Umbilical cord (tissue), 2 donors: ENCODE data around the gene CMTM5. TPM values are rescaled to one million over a fixed set of nuclear protein-coding genes. Genes with fewer than 3 reads are reported as not detected.
A peak's percentile ranks its signal among the peaks of the same experiment; 100 is the strongest.
"Not testable (repeated sequence)": the region's sequence is repeated elsewhere in the genome, so short reads cannot be mapped to it uniquely, and the experiment has no call there.

ENCODE experiments used
- DNase-seq: peaks from one replicate; pipeline ENCODE4 v3.0.0-alpha.2; 2015; ENCODE audit warnings: low spot score
- total RNA-seq: library from RNA; depleted of rRNA; stranded (reverse); fragments of >200 nt; gene quantifications from one replicate; pipeline ENCODE4 v1.2.3, GENCODE V29; 2014; ENCODE audit warnings: low replicate concordance; ENCODE audit not compliant: insufficient read depth

Gene CMTM5
- total RNA-seq, 1 donor from 2014 or later, result 0.96 TPM

DNA sequence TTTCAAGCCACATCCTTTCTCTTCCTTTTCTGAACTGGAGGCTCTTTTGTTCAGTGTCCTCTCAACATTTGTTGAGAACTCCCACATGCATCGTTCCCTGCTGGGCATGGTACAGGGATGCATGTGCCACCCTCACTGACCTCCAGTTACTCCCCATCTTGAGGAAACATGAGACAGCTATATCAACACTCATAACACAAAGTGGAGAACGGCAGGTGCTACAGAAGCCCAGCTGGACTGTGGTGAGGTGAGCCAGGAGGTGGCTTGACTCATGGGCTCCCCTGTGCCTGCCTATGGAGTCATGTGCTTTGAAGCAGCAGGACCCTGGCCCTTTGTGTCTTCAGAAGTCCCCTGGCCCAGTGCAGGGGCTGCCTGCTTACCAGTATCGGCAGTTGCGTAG, 21.5 kb downstream of the CMTM5 start:
- DNase-seq, result no peak

DNA sequence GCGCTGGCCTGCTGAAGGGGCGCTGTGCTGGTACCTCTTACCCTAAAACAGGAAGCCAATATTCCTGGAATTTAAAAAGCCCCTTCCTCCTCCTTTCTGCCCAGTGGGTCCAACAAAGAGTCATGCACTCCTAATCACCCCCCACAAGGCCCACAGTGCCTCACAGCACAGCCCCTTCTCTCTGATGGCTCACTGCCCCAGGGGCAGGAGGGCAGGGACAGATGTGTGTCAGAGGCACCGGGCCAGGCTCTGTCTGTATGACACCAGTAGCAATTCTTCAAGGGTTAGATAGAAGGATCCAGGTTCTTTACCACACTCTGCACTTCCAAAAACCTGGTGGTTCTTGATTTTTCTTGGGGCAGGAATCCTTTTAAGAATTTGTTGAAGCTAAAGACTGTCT, 22.3 kb downstream of the CMTM5 start:
- DNase-seq, result no peak

DNA sequence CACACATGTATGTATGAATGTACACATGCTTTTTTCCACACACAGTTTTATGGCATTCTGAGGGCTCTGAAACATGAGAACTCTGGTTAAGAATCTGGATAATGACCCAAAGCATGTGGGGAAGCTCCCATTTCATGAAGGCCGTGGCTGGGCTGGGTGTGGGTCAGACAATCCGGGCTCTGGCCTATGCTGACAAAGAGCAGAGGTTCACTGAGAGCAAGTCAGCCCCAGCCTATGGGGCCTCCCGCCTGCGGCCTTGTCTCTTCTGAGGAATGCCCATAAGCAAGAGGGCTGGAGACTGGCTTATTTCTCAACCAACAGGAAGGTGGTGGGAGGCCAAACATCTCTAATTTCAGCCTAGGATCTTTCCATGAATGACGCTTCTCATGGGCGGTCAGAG, 22.7 kb downstream of the CMTM5 start:
- DNase-seq, result peak; percentile 93

DNA sequence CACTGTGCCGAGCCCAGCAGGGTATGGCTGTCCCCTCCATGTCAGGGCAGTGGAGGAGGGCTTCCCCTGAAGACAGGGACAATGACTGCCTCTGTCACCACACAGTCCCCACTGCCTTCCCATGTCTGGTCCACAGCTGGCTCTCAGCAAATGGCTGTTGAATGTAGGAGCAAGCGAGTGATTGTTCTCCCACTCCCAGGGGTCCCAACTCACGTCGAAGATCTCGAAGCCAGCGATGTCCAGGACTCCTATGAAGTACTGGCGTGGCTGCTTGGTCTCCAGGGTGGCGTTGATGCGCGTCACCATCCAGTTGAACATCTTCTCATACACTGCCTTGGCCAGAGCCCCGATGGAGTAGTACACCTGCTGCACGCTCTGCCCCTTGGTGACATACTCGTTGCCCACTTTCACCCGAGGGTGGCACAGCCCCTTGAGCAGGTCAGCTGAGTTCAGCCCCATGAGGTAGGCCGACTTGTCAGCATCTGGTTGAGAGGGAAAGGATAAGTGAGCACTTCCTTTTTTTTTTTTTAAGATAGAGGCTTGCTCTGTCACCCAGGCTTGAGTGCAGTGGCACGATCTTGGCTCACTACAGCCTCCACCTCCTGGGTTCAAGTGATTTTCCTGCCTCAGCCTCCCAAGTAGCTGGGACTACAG, 23.8 kb downstream of the CMTM5 start:
- not testable (repeated sequence) for DNase-seq

- peak; percentile 18 for DNase-seq
Measured at GRCh38 chr14:23401291-23401690, 24.4 kb downstream of the CMTM5 start.

- DNase-seq, result peak; percentile 19
Measured at GRCh38 chr14:23402296-23403138, 25.7 kb downstream of the CMTM5 start.

- DNase-seq, result no peak
Measured at GRCh38 chr14:23403139-23403438, 26.2 kb downstream of the CMTM5 start.

- DNase-seq, result no peak
Measured at GRCh38 chr14:23403908-23404307, 27.1 kb downstream of the CMTM5 start.

GRCh38 chr14:23404331-23404900, 27.6 kb downstream of the CMTM5 start:
- no peak for DNase-seq

DNA sequence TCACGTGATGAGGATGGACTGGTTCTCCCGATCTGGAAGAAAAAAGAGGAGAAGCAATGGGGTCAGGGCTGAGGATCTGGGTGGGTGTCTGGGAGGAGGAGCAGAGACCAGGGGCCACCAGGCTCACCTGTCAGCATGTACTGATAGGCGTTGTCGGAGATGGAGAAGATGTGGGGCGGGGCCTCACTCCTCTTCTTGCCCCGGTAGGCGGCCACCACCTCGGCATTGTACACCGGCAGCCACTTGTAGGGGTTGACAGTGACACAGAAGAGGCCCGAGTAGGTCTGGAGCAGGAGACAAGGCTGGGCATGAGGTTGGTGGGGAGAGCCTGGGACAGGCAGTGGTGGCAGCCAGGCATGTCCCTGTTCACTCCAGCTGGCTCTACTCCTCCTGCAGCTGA, 28.2 kb downstream of the CMTM5 start:
- DNase-seq, result no peak

- no peak for DNase-seq
Measured at GRCh38 chr14:23405516-23406025, 28.7 kb downstream of the CMTM5 start.

DNA sequence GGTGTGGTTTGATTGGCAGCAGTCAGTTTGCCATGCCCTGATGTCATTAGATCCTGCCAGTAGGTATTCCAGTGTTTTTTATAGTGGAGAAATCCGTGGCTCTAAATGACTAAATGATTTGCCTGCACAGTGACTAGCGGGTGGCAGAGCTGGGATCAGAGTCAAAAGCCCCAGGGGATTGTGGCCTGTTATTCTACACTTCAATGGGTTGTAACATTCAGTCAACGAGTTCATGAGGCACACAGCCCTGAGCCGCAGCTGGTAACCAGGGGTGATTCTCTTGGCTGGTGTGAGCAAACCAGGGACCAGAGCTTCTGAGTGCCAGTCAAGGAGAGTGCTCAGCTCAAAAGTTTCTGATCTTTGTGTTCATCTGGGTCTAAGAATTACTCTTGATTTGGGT, 29.4 kb downstream of the CMTM5 start:
- no peak for DNase-seq

DNA sequence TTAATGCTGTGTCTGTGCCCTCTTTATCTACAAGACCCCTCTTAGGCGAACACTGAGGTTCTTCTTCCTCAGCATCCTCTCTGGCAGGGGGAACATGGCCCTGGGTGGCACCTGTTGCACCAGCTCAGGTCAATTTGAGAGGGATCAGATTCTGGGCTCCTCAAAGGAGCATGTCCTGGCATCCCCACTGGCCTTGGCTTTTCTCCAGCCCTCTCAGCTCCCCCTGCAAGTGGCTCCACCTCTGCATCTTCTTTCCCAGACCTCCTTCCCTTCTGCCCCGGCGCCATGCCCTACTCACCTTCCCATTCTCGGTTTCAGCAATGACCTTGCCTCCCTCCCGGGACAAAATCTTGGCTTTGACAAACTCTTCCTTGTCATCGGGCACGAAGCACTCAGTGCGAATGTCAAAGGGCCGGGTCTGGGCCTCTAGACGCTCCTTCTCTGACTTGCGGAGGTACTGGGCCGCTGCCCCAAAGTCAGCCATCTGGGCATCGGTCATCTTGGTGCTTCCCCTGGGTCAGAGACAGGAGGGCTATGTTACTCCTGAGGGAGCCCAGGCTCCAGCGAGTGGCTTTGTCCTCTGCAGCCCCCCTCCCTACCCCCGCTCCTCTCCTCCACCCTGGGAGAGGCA, 30.0 kb downstream of the CMTM5 start:
- DNase-seq, result no peak

DNA sequence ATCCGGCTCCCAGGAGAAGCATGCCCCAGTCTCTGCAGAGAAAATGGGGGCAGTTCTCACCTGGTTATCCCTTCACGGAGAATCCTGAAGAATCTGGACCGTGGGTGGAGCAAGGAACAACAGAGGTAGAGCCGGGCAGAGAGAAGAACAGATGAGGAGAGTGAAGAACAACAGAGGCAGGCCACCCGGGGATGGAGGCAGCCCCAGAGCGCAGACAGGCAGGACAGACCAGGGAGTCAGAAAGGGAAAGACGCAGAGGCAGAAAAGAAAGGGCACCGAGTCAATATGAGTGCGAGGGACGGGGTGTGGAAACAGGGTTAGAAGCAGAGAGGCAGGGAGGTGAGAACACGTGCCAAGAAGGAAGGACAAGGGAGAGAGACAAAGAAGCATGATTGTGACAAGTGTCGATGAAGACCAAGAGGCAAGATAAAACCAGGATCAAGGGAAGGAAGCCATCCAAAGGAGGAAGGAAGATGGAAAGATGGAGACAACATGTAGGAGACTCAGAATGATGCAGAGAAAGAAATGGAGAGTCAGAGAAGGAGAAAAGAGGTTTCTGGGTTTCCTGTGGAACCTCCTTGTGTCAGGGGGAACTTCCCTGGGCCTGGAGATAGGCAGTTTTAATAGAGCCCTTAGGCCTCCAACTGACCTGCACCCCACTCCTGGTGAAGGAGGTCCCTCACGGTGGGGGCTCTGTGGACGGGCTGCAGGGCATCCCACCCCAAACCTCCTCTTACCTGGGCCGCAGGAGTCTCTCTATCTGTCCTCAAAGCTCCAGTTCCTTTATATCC, 30.9 kb downstream of the CMTM5 start, which contains the start of gene MYH6:
Gene MYH6, minus strand, starts transcription at position 758 of the 791 bp plus-strand sequence. CDS start 1,050 bp downstream, outside the sequence.
- no peak for DNase-seq

DNA sequence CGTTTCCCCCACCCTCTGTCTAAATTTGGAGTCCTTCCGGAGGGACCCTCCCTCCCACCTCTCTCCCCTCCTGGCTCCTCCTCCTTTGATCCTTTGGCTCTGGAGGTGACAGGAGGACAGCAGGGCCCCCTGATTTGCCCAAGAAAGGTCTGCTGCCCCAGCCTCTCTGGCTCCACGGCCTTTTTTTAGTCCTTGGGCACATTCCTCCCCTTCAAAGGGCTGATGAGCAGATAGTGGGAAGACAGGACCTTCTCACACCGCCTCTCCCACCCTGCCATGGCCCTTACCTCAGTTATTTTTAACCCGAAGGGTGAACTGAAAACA, 31.4 kb downstream of the CMTM5 start:
- DNase-seq, result no peak

DNA sequence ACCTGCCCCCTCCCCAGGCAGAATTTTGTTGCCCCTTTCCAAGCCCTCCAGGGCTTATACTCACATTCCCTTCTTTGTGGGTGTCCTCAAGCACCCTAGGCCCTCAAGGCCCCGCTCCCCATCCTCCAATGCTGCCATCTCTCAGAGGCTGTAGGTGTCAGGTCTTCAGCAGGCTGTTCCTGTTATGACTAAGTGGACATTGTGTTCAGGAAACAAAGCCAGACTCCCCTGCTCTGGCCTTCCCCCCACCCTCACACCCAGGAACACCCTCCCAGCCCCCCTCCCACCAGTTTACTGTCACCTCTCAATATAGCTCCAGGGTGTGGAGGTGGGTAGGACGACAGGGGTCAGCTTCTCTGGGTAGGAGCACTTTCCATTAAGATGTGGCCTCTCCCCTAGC, 32.6 kb downstream of the CMTM5 start:
- DNase-seq, result no peak

- DNase-seq, result no peak
Measured at GRCh38 chr14:23409966-23410635, 33.3 kb downstream of the CMTM5 start.

GRCh38 chr14:23411563-23412525, 35.0 kb downstream of the CMTM5 start:
- DNase-seq, result no peak

DNA sequence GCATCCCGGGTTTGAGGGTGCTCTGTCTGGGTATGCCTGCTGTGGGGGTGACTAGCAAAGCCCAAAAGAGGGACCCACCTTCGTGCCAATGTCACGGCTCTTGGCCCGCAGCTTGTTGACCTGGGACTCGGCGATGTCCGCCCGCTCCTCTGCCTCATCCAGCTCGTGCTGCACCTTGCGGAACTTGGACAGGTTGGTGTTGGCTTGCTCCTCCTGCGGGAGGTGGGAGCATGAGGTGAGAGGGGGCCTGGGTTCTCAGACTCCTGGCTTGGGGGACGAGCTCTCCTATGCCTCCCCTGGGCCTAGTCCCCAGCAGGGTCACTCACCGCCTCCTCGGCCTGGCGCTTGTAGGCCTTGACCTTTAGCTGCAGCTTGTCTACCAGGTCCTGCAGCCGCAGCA, 36.8 kb downstream of the CMTM5 start:
- DNase-seq, result no peak

GRCh38 chr14:23414254-23414653, 37.4 kb downstream of the CMTM5 start:
- no peak for DNase-seq
